Medulla oblongata (tissue), 1 donor: Measurements from ENCODE around the gene INPP4B.
"Not testable (repeated sequence)": the region's sequence is repeated elsewhere in the genome, so short reads cannot be mapped to it uniquely, and the experiment has no call there.

Experiments
- DNase-seq: peaks from one replicate; pipeline ENCODE4 v3.0.0-alpha.2; 2015; ENCODE audit errors: extremely low spot score

INPP4B gene

GRCh38 chr4:142414366-142414990, 431.6 kb downstream of the INPP4B start:
- DNase-seq: no peak

GRCh38 chr4:142413485-142413884, 432.6 kb downstream of the INPP4B start:
- no peak for DNase-seq

- DNase-seq: no peak
These were observed 434.1 kb downstream of the INPP4B start for GRCh38 chr4:142411993-142412392.

- DNase-seq: no peak
These were observed 438.1 kb downstream of the INPP4B start for GRCh38 chr4:142408003-142408441.

GRCh38 chr4:142407596-142407995, 438.5 kb downstream of the INPP4B start:
- DNase-seq: no peak

GRCh38 chr4:142406917-142407501, 439.1 kb downstream of the INPP4B start:
- DNase-seq: no peak

- DNase-seq: no peak
These were observed 439.6 kb downstream of the INPP4B start for GRCh38 chr4:142406499-142406835.

GRCh38 chr4:142405695-142406498, 440.2 kb downstream of the INPP4B start:
- no peak for DNase-seq

- DNase-seq: peak; percentile 76
These were observed 440.9 kb downstream of the INPP4B start for GRCh38 chr4:142405021-142405694.

- DNase-seq: peak; percentile 17
These were observed 441.9 kb downstream of the INPP4B start for GRCh38 chr4:142404191-142404611.

- DNase-seq: peak; percentile 69
These were observed 443.2 kb downstream of the INPP4B start for GRCh38 chr4:142402900-142403299.

- no peak for DNase-seq
These were observed 443.9 kb downstream of the INPP4B start for GRCh38 chr4:142402156-142402555.

GRCh38 chr4:142397364-142397991, 448.6 kb downstream of the INPP4B start:
- not testable (repeated sequence) for DNase-seq

GRCh38 chr4:142396279-142396678, 449.8 kb downstream of the INPP4B start:
- DNase-seq: no peak

- DNase-seq: no peak
These were observed 453.0 kb downstream of the INPP4B start for GRCh38 chr4:142393127-142393526.

GRCh38 chr4:142386856-142387255, 459.2 kb downstream of the INPP4B start:
- no peak for DNase-seq

- no peak for DNase-seq
These were observed 459.7 kb downstream of the INPP4B start for GRCh38 chr4:142386449-142386848.

GRCh38 chr4:142383800-142384470, 462.2 kb downstream of the INPP4B start:
- no peak for DNase-seq

- DNase-seq: no peak
These were observed 462.7 kb downstream of the INPP4B start for GRCh38 chr4:142383354-142383753.

- DNase-seq: no peak
These were observed 466.0 kb downstream of the INPP4B start for GRCh38 chr4:142380052-142380602.
